ENCODE results near the gene BDKRB1.

BDKRB1 gene

GRCh38 chr14:96255501-96256366 lies at the start of gene BDKRB1:
TSS of gene BDKRB1 (plus strand) at chr14:96256210. CDS start at chr14:96263683, 7,473 bp downstream.
- DNase-seq = no peak

GRCh38 chr14:96206461-96206860 lies 49.5 kb upstream of the BDKRB1 start:
- DNase-seq = no peak

- DNase-seq = no peak
Measured at GRCh38 chr14:96207686-96208085, 48.3 kb upstream of the BDKRB1 start.

- no peak for DNase-seq
Measured at GRCh38 chr14:96208739-96209138, 47.3 kb upstream of the BDKRB1 start.

GRCh38 chr14:96212140-96212539 lies 43.9 kb upstream of the BDKRB1 start:
- no peak for DNase-seq

GRCh38 chr14:96212896-96213295 lies 43.1 kb upstream of the BDKRB1 start:
- no peak for DNase-seq

GRCh38 chr14:96213871-96214465 lies 42.0 kb upstream of the BDKRB1 start:
- no peak for DNase-seq

GRCh38 chr14:96214793-96215192 lies 41.2 kb upstream of the BDKRB1 start:
- DNase-seq = no peak

GRCh38 chr14:96215452-96216244 lies 40.4 kb upstream of the BDKRB1 start:
- DNase-seq = no peak

GRCh38 chr14:96216627-96217026 lies 39.4 kb upstream of the BDKRB1 start:
- DNase-seq = no peak

GRCh38 chr14:96217376-96217913 lies 38.6 kb upstream of the BDKRB1 start:
- no peak for DNase-seq

GRCh38 chr14:96221109-96221650 lies 34.8 kb upstream of the BDKRB1 start:
- DNase-seq = no peak

GRCh38 chr14:96221841-96222240 lies 34.2 kb upstream of the BDKRB1 start:
- no peak for DNase-seq

GRCh38 chr14:96224480-96225096 lies 31.4 kb upstream of the BDKRB1 start:
- DNase-seq = no peak

- no peak for DNase-seq
Measured at GRCh38 chr14:96225213-96225612, 30.8 kb upstream of the BDKRB1 start.

- no peak for DNase-seq
Measured at GRCh38 chr14:96225745-96226151, 30.3 kb upstream of the BDKRB1 start.

GRCh38 chr14:96227428-96227827 lies 28.6 kb upstream of the BDKRB1 start:
- no peak for DNase-seq

- no peak for DNase-seq
Measured at GRCh38 chr14:96229315-96229714, 26.7 kb upstream of the BDKRB1 start.

GRCh38 chr14:96231056-96231455 lies 25.0 kb upstream of the BDKRB1 start:
- DNase-seq = no peak

GRCh38 chr14:96231526-96232130 lies 24.4 kb upstream of the BDKRB1 start:
- DNase-seq = no peak

- DNase-seq = no peak
Measured at GRCh38 chr14:96232506-96232905, 23.5 kb upstream of the BDKRB1 start.

- no peak for DNase-seq
Measured at GRCh38 chr14:96233661-96234060, 22.3 kb upstream of the BDKRB1 start.

Data from activated effector memory CD4-positive, alpha-beta T cell treated with Interleukin-2 at 50 U/mL for 16 hours (primary cell).